ENCODE data around the gene DEDD.

GRCh38 chr1:161131523-161132409 lies 701 bp downstream of the DEDD start:
- TF ChIP-seq CTCF (conservative IDR thresholded peaks at IDR 0.05) (no peak), EZH2 (IDR thresholded peaks at IDR 0.05; ENCODE audit: low read depth) (no peak)

All from PC-9 (cell line).